Coronary artery (tissue), 2 donors: ENCODE measurements around the gene RAPGEF5.

ENCODE experiments used
- DNase-seq: peaks from one replicate; pipeline ENCODE4 v3.0.0-alpha.2; 2017; ENCODE audit warnings: low spot score
- H3K27ac ChIP-seq, 2 donors: fragments of 200-600 bp; sonication (generic); one replicate each; pipeline ENCODE4 v1.5.1; 2016 to 2019
- H3K4me3 ChIP-seq: fragments of 200-600 bp; sonication (generic); 2 replicates; pipeline ENCODE4 v1.5.1; 2016; ENCODE audit warnings: mild to moderate bottlenecking, moderate library complexity
- CTCF ChIP-seq: fragments of 200-600 bp; sonication (generic); IDR thresholded peaks from one replicate; pipeline ENCODE4 v1.5.1; 2019; ENCODE audit warnings: antibody characterized with exemption

The RAPGEF5 gene

GRCh38 chr7:22252936-22253536 is 103.9 kb downstream of the RAPGEF5 start:
- no peak for TF ChIP-seq CTCF
- no peak for DNase-seq
- Histone ChIP-seq H3K27ac (no peak overlapping the region), H3K4me3 (no peak overlapping the region)

- Histone ChIP-seq H3K27ac (no peak overlapping the region), H3K4me3 (no peak overlapping the region)
- DNase-seq: no peak
- TF ChIP-seq CTCF: no peak
These were observed 104.9 kb downstream of the RAPGEF5 start for GRCh38 chr7:22252016-22252415.

GRCh38 chr7:22251281-22251680 is 105.7 kb downstream of the RAPGEF5 start:
- TF ChIP-seq CTCF: no peak
- no peak for DNase-seq

GRCh38 chr7:22250390-22250789 is 106.6 kb downstream of the RAPGEF5 start:
- no peak for TF ChIP-seq CTCF
- no peak for DNase-seq
- no peak overlapping the region for H3K4me3 ChIP-seq
- H3K27ac ChIP-seq: no peak overlapping the region

More at GRCh38 chr7:22251281-22251680, 105.7 kb downstream of the RAPGEF5 start:
- no peak overlapping the region for H3K4me3 ChIP-seq
- no peak overlapping the region for H3K27ac ChIP-seq

- no peak for DNase-seq
- no peak for TF ChIP-seq CTCF
- no peak overlapping the region for H3K27ac ChIP-seq
These were observed 108.7 kb downstream of the RAPGEF5 start for GRCh38 chr7:22248111-22248809.

GRCh38 chr7:22241805-22242390 is 115.1 kb downstream of the RAPGEF5 start:
- Histone ChIP-seq H3K4me3 (no peak overlapping the region), H3K27ac (no peak overlapping the region)
- TF ChIP-seq CTCF: no peak
- DNase-seq: no peak

More at GRCh38 chr7:22248111-22248809, 108.7 kb downstream of the RAPGEF5 start:
- H3K4me3 ChIP-seq: no peak overlapping the region
